ENCODE results near the gene DCXR. TPM values are rescaled to one million over a fixed set of nuclear protein-coding genes. Genes with fewer than 3 reads are reported as not detected.

The DCXR gene
- total RNA-seq, 1 experiment from 2014 or later: 111 TPM

GRCh38 chr17:82022310-82022980, 15.1 kb downstream of the DCXR start, which contains the start of gene CENPX:
Gene CENPX (minus strand): TSS chr17:82022878. CDS start chr17:82022861, 17 bp downstream.
- ChIA-PET POLR2A (interaction anchor here (0.5 to 4.7 kb wide), 25 partner anchors 9 to 617 kb away, joined by 3 to 35 read pairs (median 4); partner anchors contain the start of genes ASPSCR1, DCXR, DUS1L and FASN), CTCF (interaction anchor here (0.6 to 5.2 kb wide), 14 partner anchors 12 to 628 kb away, joined by 3 to 74 read pairs (median 4); partner anchors contain the start of gene NOTUM)
- peaks cover 16% of the 10 kb centered on the region for H3K4me1 Mint-ChIP-seq (ENCODE audit: insufficient read depth, unreplicated experiment)
- no peak for TF ChIP-seq CTCF (IDR thresholded peaks at IDR 0.05; ENCODE audit: unreplicated experiment)
- no peaks in the 10 kb centered on the region for H3K27me3 Mint-ChIP-seq (ENCODE audit: insufficient read depth, unreplicated experiment)
- peaks cover 5% of the 10 kb centered on the region for H3K36me3 Mint-ChIP-seq (ENCODE audit: insufficient read depth, unreplicated experiment)
- peak within 1 kb of the TSS; percentile 61 for H3K27ac Mint-ChIP-seq (ENCODE audit: low read depth, unreplicated experiment)
- DNase-seq (ENCODE audit: unreplicated experiment): no peak
- no TSS peak for BruUV-seq (replicated peaks)
- no peaks in the 10 kb centered on the region for H3K9me3 Mint-ChIP-seq (ENCODE audit: unreplicated experiment)
- intact Hi-C loops (cut with micrococcal nuclease): no loop called here
- H3K4me3 Mint-ChIP-seq (ENCODE audit: unreplicated experiment): peak within 1 kb of the TSS; percentile 79

DNA sequence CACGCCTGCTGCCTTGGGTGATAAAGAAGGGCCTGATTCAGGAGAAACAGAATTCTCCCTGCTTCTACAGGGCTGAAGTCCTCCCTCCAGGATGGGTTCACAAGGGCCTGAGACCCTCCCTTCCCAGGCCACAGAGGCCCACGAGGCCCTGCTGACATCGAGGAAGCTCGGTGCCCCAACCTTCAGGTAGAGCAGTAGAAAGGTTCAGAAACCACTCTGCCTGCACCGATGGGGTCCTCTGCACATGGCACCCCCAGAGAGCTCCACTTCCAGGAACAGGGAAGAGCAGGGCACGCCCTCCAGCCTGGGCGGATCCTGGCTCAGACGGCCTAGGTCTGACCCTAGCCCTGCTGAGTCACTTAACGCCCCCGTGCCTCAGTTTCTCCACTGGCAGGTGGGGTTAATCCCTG, 15.6 kb downstream of the DCXR start:
- intact Hi-C loops (cut with micrococcal nuclease): loop anchor here (1.0 kb wide), 1 partner anchor 63 kb away; no protein-coding TSS in a partner anchor
- CTCF ChIA-PET: interaction anchor here (0.6 to 5.2 kb wide), 17 partner anchors 12 to 627 kb away, joined by 3 to 74 read pairs (median 5); partner anchors contain the start of genes ALYREF, ANAPC11 and NOTUM
- POLR2A ChIA-PET: interaction anchor here (0.5 to 4.7 kb wide), 19 partner anchors 10 to 507 kb away, joined by 3 to 35 read pairs (median 5); partner anchors contain the start of genes ASPSCR1, DCXR, MAFG and RAC3
- Mint-ChIP-seq H3K36me3 (ENCODE audit: insufficient read depth, unreplicated experiment) (peaks cover 5% of the 10 kb centered on the region), H3K4me1 (ENCODE audit: insufficient read depth, unreplicated experiment) (peaks cover 16% of the 10 kb centered on the region), H3K27ac (ENCODE audit: low read depth, unreplicated experiment) (no peak overlapping the region), H3K4me3 (ENCODE audit: unreplicated experiment) (peak overlapping the region; percentile 79), H3K9me3 (ENCODE audit: unreplicated experiment) (no peaks in the 10 kb centered on the region), H3K27me3 (ENCODE audit: insufficient read depth, unreplicated experiment) (no peaks in the 10 kb centered on the region)
- no TSS peak for BruUV-seq (replicated peaks)
- no peak for DNase-seq (ENCODE audit: unreplicated experiment)
- TF ChIP-seq CTCF (IDR thresholded peaks at IDR 0.05; ENCODE audit: unreplicated experiment): no peak

GRCh38 chr17:82021107-82021899, 16.2 kb downstream of the DCXR start:
- ChIA-PET CTCF (interaction anchor here (0.6 to 5.2 kb wide), 20 partner anchors 8 to 215 kb away, joined by 3 to 74 read pairs (median 5); partner anchors contain the start of genes ALYREF, ANAPC11, DCXR and NOTUM), POLR2A (interaction anchor here (0.7 to 4.7 kb wide), 15 partner anchors 13 to 108 kb away, joined by 3 to 35 read pairs (median 6); partner anchors contain the start of genes ASPSCR1, DCXR and MAFG)
- Mint-ChIP-seq H3K4me1 (ENCODE audit: insufficient read depth, unreplicated experiment) (peaks cover 16% of the 10 kb centered on the region), H3K9me3 (ENCODE audit: unreplicated experiment) (no peaks in the 10 kb centered on the region), H3K36me3 (ENCODE audit: insufficient read depth, unreplicated experiment) (no peaks in the 10 kb centered on the region), H3K27ac (ENCODE audit: low read depth, unreplicated experiment) (no peak overlapping the region), H3K27me3 (ENCODE audit: insufficient read depth, unreplicated experiment) (no peaks in the 10 kb centered on the region), H3K4me3 (ENCODE audit: unreplicated experiment) (peak overlapping the region; percentile 79)
- BruUV-seq (replicated peaks): no TSS peak
- intact Hi-C loops (cut with micrococcal nuclease): loop anchor here (1.0 kb wide), 1 partner anchor 62 kb away; no protein-coding TSS in a partner anchor
- peak; percentile 79 for DNase-seq (ENCODE audit: unreplicated experiment)
- TF ChIP-seq CTCF (IDR thresholded peaks at IDR 0.05; ENCODE audit: unreplicated experiment): peak; percentile 91
